T-helper 1 cell treated with Interleukin-12 subunit alpha and Interleukin-12 subunit beta and Interleukin-4 antibody, amounts not matched to agents 30 ng/mL and 1 ng/mL, for 36 hours (primary cell): ENCODE measurements around the gene YARS1. TPM values are rescaled to one million over a fixed set of nuclear protein-coding genes. Genes with fewer than 3 reads are reported as not detected.

Experiments used
- intact Hi-C: fragments of 100-400 bp; cut with micrococcal nuclease; formaldehyde crosslinking; loops from one replicate; pipeline ENCODE4 v1.15.1; 2024
- total RNA-seq: library from RNA; stranded (reverse); gene quantifications from 2 replicates; pipeline ENCODE4 v1.2.3, GENCODE V29; 2022

The YARS1 gene
- total RNA-seq = 196 and 198 TPM in 2 replicates

DNA sequence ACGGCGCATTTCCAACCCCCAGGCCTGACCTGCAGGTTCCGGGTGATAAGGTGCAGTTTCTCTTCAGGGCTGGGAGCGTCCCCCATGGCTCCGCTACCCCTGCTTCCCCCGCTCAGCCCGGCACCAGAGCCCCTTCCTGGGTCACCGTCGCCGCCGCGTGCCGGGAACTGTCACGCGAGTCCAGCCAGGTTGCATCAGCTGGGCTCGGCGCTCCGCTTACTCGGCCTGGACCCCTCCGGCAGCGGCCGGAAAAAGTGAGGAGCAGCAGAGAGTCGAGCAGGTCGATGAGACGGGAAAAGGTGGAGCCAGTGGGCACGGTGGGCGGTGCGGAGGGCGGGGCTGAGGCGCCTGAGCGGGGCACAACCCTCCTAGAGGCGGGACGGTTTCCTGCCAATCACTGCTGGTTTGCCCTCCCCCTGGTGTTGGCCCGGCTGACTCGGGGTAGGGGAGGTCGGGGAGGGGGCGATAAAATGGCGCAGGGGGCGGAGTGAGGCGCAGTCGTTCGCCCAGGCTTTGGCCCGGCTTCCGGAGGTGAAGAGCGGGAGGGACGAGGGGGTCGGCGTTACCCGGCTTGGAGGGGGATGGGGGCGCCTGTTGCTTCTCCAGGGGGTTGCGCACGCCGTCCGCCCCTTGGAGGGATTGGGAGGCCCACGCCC is at the start of gene YARS1, which contains the start of gene S100PBP:
TSS of gene YARS1 (minus strand) at position 200 of the 656 bp plus-strand sequence. CDS start at position 86, 114 bp downstream.
TSS of gene S100PBP (plus strand) at position 495 of the 656 bp plus-strand sequence. CDS start 8,447 bp downstream, outside the sequence.
- intact Hi-C loops = loop anchor here (1.0 to 10.0 kb wide), 14 partner anchors 16 to 1520 kb away; partner anchors contain the start of genes AK2, BSDC1, RNF19B and SNRNP40

- intact Hi-C loops = no loop called here
Observed at GRCh38 chr1:32865639-32866405, 48.7 kb upstream of the YARS1 start.

DNA sequence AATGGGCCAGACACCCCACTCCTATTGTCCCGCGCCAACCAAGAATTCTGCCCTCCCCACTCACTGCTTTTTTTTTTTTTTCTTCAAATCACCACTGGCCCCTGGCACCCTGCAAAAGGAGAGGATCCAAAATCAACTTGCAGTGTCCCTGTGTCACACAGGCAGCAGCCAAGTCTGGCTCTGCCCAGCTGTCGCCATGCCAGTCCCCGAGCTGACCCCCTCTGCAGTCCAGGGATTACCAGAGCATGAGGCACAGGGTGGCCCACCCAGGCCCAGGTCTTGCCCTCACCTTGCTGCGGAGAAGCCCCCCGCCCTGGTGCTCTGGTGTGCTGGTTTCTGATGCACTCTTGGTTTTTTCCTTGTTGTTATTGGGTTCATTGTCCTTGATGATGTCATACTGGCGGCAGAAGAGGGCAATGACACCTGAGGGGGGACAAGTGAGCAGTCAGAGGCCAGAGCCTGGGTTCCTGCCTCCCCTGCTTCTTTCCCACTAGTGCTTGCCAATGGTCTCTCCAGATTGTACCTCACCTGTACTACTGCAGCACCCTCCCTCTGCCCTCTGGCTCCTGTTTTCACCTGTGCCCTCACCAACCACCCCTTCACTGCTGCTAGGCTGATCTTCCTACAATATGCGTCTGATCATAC is 47.3 kb upstream of the YARS1 start:
- intact Hi-C loops = no loop called here

- intact Hi-C loops = no loop called here
Observed at GRCh38 chr1:32863881-32864245, 46.7 kb upstream of the YARS1 start.

GRCh38 chr1:32863218-32863880 is 46.2 kb upstream of the YARS1 start:
- intact Hi-C loops = no loop called here

DNA sequence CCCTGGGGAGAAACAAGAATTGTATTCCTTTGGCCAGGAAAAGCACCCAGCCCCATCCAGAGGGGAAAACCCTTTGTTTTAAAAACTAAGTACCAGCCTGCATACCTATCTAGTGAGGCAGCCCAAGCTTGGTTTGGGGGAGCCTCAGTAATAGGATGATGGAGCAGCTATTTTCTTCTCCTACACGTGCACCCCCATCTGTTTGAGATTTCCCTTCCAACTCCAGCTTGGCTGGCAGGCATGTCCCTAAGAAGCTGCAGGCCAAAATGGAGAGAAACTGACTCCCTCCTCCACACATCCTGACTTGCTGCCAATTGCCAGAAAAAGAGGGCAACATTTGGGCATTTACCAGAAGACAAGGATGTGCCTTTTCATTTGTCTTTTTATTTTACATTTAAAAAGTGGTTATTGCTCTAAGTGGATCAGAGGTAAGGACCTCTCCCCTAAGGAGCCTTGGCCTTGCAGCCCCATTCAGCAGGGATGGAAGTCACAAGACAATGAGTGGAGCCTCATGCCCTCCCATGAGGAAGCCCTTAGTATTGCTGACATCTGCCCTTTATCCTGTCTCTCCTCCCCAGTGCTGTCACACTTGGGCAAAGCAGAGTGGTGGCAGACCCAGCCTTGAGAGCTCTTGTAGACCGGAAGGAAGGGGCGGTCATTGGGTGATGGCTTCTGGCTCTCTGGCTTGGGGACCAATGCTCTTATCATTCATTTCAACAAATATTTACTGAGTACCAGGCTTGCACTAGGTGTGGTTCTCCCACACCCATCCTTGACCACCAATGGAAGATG is 44.9 kb upstream of the YARS1 start:
- intact Hi-C loops = no loop called here

GRCh38 chr1:32860566-32860965 is 43.4 kb upstream of the YARS1 start:
- intact Hi-C loops = no loop called here

DNA sequence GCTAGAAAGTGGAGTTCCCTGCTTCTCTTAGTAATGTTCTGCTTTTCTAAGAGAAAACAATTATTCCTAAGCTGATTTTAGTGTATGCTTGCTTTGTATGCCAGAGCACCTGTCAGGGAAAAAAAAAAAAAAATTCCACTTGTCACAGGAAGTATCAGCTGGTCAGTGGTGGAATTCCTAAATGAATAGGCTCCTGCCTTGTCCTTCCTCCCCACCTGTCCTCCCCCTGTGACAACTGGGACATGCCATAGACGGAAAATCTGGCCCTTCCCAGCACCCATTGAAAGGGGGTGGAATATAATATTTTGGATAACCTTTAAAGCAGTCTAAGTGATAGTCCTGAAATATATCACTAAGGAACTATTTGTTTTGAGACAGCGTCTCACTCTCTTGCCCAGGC is 42.8 kb upstream of the YARS1 start:
- intact Hi-C loops = no loop called here

DNA sequence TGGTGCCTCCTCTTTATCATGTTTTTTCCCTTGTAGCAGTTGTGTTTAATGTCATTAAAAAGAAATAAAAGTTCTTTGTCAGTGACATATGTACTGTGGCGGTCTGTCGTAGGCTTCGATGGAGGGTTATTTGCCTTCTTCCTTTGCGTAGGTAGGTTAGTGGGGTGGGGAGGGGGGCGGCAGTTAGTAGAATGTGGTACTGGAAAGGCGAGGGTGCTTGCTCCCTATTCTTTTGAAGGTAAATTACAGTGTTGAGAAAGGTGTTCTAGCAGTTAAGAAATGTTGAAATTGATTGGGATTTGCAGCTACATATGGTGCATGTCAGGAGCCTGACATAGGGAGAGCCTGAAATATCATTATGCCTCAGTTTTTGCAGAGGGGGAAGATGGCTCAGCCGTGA is 41.6 kb upstream of the YARS1 start:
- intact Hi-C loops = no loop called here

DNA sequence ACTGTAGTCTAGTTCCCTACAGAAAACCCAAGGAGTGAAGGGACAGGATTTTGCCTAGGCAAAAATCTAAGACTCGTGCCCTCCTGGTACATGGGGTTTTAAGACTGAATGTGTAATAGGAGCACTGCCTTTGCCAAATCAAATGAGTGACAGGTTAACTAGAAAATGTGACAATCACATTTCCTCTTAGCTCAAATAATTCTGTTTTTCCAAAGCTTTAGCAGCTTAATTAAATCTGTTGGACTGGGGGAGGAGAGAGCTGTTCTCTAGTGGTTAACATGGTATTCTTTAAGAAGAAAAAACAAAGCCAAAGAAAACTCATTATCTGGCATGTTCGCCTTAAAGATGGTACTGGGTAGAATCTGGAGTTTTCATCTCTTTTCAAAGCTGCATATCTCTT is 41.0 kb upstream of the YARS1 start:
- intact Hi-C loops = no loop called here

GRCh38 chr1:32855861-32856617 is 38.9 kb upstream of the YARS1 start:
- intact Hi-C loops = no loop called here

GRCh38 chr1:32848354-32849063 is 31.4 kb upstream of the YARS1 start:
- intact Hi-C loops = no loop called here

DNA sequence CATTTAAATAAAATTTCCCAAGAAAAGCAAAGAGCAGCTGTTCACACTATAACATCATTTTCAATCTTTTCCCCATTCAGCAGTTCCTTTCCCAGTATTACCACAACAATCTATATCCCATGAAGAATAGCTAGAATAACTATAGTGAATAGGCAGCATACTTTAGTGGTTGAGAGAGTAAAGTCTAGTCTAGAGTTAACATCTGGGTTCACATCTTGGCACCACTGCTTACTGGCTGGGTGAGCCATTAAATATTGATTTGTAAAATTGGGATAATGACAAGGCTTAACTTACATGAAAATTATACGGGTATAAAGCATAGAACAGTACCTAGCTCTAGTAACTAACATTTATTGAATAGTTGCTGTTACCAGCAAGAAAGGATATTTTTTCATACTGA is 14.7 kb upstream of the YARS1 start:
- intact Hi-C loops = no loop called here

- intact Hi-C loops = no loop called here
Observed at GRCh38 chr1:32830092-32830852, 13.1 kb upstream of the YARS1 start.

- intact Hi-C loops = loop anchor here (2.0 kb wide), 1 partner anchor 44 kb away; no protein-coding TSS in a partner anchor
Observed at GRCh38 chr1:32828341-32828740, 11.2 kb upstream of the YARS1 start.

DNA sequence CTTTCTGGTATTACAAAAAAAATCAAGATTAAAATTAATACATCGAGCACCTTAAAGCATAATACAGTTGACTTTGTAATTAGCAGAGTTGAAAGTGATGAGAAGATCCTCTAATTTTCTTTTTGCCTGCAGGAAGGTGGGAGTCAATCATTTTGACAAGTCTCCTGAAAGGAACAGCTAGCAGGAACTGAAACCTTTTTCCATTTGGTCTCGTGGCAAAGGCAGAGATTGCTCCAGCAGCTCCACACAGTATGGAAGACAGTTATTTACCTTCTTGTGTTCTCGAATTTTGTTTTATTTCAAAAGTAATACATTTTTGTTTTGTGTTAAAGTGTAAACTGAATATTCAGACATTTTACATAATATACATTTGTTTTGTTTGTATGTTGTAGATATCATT is 8.0 kb upstream of the YARS1 start:
- intact Hi-C loops = no loop called here

- intact Hi-C loops = loop anchor here (1.0 to 10.0 kb wide), 6 partner anchors 262 to 1522 kb away; partner anchors contain the start of genes AZIN2, SNRNP40, TRIM62 and TXLNA
Observed at GRCh38 chr1:32818804-32819541, 1.8 kb upstream of the YARS1 start.
